ENCODE data around the gene CHKA. TPM values are rescaled to one million over a fixed set of nuclear protein-coding genes. Genes with fewer than 3 reads are reported as not detected.
A peak's percentile ranks its signal among the peaks of the same experiment; 100 is the strongest.

Gene CHKA
- total and polyA plus RNA-seq, 9 of the 15 experiments (the other 6 are each of a cell fraction or from before 2014, with no cell fraction given) = 3.6 to 37.0 (median 30.2) TPM

GRCh38 chr11:68043029-68043348 lies 78.2 kb downstream of the CHKA start (continued):
- TF ChIP-seq RBM22 (IDR thresholded peaks at IDR 0.05; ENCODE audit: low read depth, low read length, poor library complexity, severe bottlenecking) (no peak), MED1 (CRISPR knock-in tag; IDR thresholded peaks at IDR 0.05; ENCODE audit: borderline replicate concordance) (no peak), ZNF561 (CRISPR knock-in tag; conservative IDR thresholded peaks at IDR 0.05) (no peak), WHSC1 (IDR thresholded peaks at IDR 0.05; ENCODE audit: low read length) (no peak), SRF (CRISPR knock-in tag; IDR thresholded peaks at IDR 0.05) (0 out of 4 replicates have a peak, but pooled peaks of 1 of the 2 experiments have one; percentile 3), ATF6 (CRISPR knock-in tag; IDR thresholded peaks at IDR 0.05) (no peak; the same call in 1 of the 2 replicates), CUX1 (CRISPR knock-in tag; IDR thresholded peaks at IDR 0.05) (0 out of 2 replicates have a peak, but pooled peaks have one; percentile 25), ZBTB34 (CRISPR knock-in tag; IDR thresholded peaks at IDR 0.05) (no peak), ZNF740 (CRISPR knock-in tag; IDR thresholded peaks at IDR 0.05) (no peak), ZNF740 (tag; IDR thresholded peaks at IDR 0.05) (peak in 1 of 2 experiments; percentile 52; a peak in 1 of 4 replicates), E2F8 (IDR thresholded peaks at IDR 0.05; ENCODE audit: low read depth, partially characterized antibody) (no peak), MTA3 (IDR thresholded peaks at IDR 0.05; ENCODE audit: borderline replicate concordance) (no peak), ZNF143 (CRISPR knock-in tag; IDR thresholded peaks at IDR 0.05) (no peak), POLR2B (IDR thresholded peaks at IDR 0.05; ENCODE audit: low read depth, partially characterized antibody) (no peak), GABPB2 (CRISPR knock-in tag; conservative IDR thresholded peaks at IDR 0.05) (no peak), ARNT (IDR thresholded peaks at IDR 0.05) (no peak)
